Erythroblast (primary cell): ENCODE data around the gene KIDINS220.

Source experiments
- GATA1 ChIP-seq: IDR thresholded peaks from 2 replicates; pipeline ENCODE4 v1.6.1; 2011; ENCODE audit warnings: low read depth, mild to moderate bottlenecking, control low read depth, low read length, moderate library complexity
- POLR2A ChIP-seq: IDR thresholded peaks from 2 replicates; pipeline ENCODE4 v1.6.1; 2011; ENCODE audit warnings: mild to moderate bottlenecking, low read length

DNA sequence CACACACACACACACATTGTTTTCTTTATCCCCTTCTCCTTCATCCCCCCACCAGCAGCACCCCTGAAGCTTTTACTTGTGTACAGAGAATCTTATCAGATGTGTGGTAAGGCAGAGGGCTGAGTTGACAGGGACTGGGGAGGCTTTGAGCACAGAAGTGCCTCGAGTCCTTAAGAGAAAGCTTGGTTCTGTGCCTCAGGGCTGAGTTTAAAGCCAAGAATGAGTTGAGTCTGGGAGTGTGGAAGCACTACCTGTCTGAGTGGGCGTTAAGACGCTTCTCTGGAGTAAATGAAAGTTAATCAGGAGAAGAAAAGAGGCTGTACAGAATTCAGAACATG is 152.9 kb downstream of the KIDINS220 start:
- TF ChIP-seq POLR2A (no peak), GATA1 (no peak)
